H9 (cell line): Measurements from ENCODE around the gene FAM13B. TPM values are rescaled to one million over a fixed set of nuclear protein-coding genes. Genes with fewer than 3 reads are reported as not detected.

Source experiments
- DNase-seq: peaks from one replicate; pipeline ENCODE4 v3.0.0-alpha.2; 2017
- H2AFZ ChIP-seq: one replicate; pipeline ENCODE4 v1.6.1; 2013; ENCODE audit warnings: mild to moderate bottlenecking, low read length, control low read depth, moderate library complexity
- H2AK5ac ChIP-seq: 2 replicates; pipeline ENCODE4 v1.6.1; 2013; ENCODE audit warnings: low read length, control low read depth, mixed read lengths; ENCODE audit not compliant: insufficient read length
- H2BK120ac ChIP-seq: one replicate; pipeline ENCODE4 v1.6.1; 2013; ENCODE audit warnings: low read depth, mild to moderate bottlenecking, low read length, control low read depth, inconsistent platforms; ENCODE audit not compliant: poor library complexity, severe bottlenecking
- H2BK12ac ChIP-seq: 2 replicates; pipeline ENCODE4 v1.6.1; 2013; ENCODE audit warnings: low read length, control low read depth, mixed read lengths, low read depth; ENCODE audit not compliant: insufficient read length
- H2BK15ac ChIP-seq: 2 replicates; pipeline ENCODE4 v1.6.1; 2013; ENCODE audit warnings: low read depth, low read length, control low read depth
- H2BK20ac ChIP-seq: one replicate; pipeline ENCODE4 v1.6.1; 2013; ENCODE audit warnings: low read depth, mild to moderate bottlenecking, low read length, control low read depth, inconsistent platforms; ENCODE audit not compliant: poor library complexity, severe bottlenecking
- H2BK5ac ChIP-seq: 2 replicates; pipeline ENCODE4 v1.6.1; 2013; ENCODE audit warnings: low read length, control low read depth, mixed read lengths; ENCODE audit not compliant: insufficient read length
- H3K14ac ChIP-seq: 2 replicates; pipeline ENCODE4 v1.6.1; 2013; ENCODE audit warnings: low read length, control low read depth; ENCODE audit not compliant: insufficient read depth
- H3K18ac ChIP-seq: 2 replicates; pipeline ENCODE4 v1.6.1; 2013; ENCODE audit warnings: low read depth, mild to moderate bottlenecking, mixed read lengths, low read length, control low read depth; ENCODE audit not compliant: insufficient read length
- H3K23ac ChIP-seq: 2 replicates; pipeline ENCODE4 v1.6.1; 2013; ENCODE audit warnings: low read length, control low read depth, mixed read lengths, low read depth; ENCODE audit not compliant: insufficient read length
- H3K23me2 ChIP-seq: 2 replicates; pipeline ENCODE4 v1.6.1; 2013; ENCODE audit warnings: low read depth, mild to moderate bottlenecking, mixed read lengths, low read length, control low read depth; ENCODE audit not compliant: insufficient read length, poor library complexity, severe bottlenecking
- H3K27ac ChIP-seq: 2 replicates; pipeline ENCODE4 v1.5.1; 2013; ENCODE audit warnings: low read length, control low read depth, mixed read lengths, low read depth; ENCODE audit not compliant: insufficient read length
- H3K27me3 ChIP-seq: 2 replicates; pipeline ENCODE4 v1.6.1; 2013; ENCODE audit warnings: low read length, control low read depth, inconsistent platforms; ENCODE audit not compliant: insufficient read depth
- H3K4ac ChIP-seq: 2 replicates; pipeline ENCODE4 v1.6.1; 2013; ENCODE audit warnings: low read depth, mild to moderate bottlenecking, control low read depth, inconsistent platforms, low read length, moderate library complexity
- H3K4me1 ChIP-seq: 2 replicates; pipeline ENCODE4 v1.6.1; 2013; ENCODE audit warnings: low read length, control low read depth, inconsistent platforms; ENCODE audit not compliant: insufficient read depth
- H3K4me2 ChIP-seq: 2 replicates; pipeline ENCODE4 v1.6.1; 2013; ENCODE audit warnings: low read length, control low read depth, mixed read lengths; ENCODE audit not compliant: insufficient read length, insufficient read depth
- H3K56ac ChIP-seq: 2 replicates; pipeline ENCODE4 v1.6.1; 2013; ENCODE audit warnings: low read depth, mild to moderate bottlenecking, mixed read lengths, low read length, control low read depth; ENCODE audit not compliant: insufficient read length
- H3K79me1 ChIP-seq: 2 replicates; pipeline ENCODE4 v1.6.1; 2013; ENCODE audit warnings: low read depth, mild to moderate bottlenecking, moderate library complexity, low read length, control low read depth, inconsistent platforms; ENCODE audit not compliant: insufficient read depth, poor library complexity, severe bottlenecking
- H3K79me2 ChIP-seq: 2 replicates; pipeline ENCODE4 v1.6.1; 2013; ENCODE audit warnings: low read length, control low read depth, inconsistent platforms; ENCODE audit not compliant: insufficient read depth
- H3K9ac ChIP-seq: 2 replicates; pipeline ENCODE4 v1.6.1; 2013; ENCODE audit warnings: low read length, control low read depth, mixed read lengths; ENCODE audit not compliant: insufficient read length; ENCODE audit errors: extremely low read depth
- H3K9me3 ChIP-seq: one replicate; pipeline ENCODE4 v1.6.1; 2013; ENCODE audit warnings: low read depth, low read length, inconsistent platforms; ENCODE audit not compliant: control insufficient read depth
- H3T11ph ChIP-seq: one replicate; pipeline ENCODE4 v1.6.1; 2013; ENCODE audit warnings: mild to moderate bottlenecking, low read length, control low read depth, inconsistent platforms
- H4K20me1 ChIP-seq: one replicate; pipeline ENCODE4 v1.6.1; 2013; ENCODE audit not compliant: control insufficient read depth, insufficient read length, insufficient read depth
- H4K5ac ChIP-seq: 2 replicates; pipeline ENCODE4 v1.6.1; 2013; ENCODE audit warnings: low read depth, mild to moderate bottlenecking, mixed read lengths, low read length, control low read depth; ENCODE audit not compliant: insufficient read length
- H4K8ac ChIP-seq: replicated peaks from 2 replicates; pipeline ENCODE4 v1.6.1; 2013; ENCODE audit warnings: low read length, control low read depth, mixed read lengths, low read depth; ENCODE audit not compliant: insufficient read length
- H4K91ac ChIP-seq: 2 replicates; pipeline ENCODE4 v1.6.1; 2013; ENCODE audit warnings: low read depth, mild to moderate bottlenecking, moderate library complexity, mixed read lengths, low read length, control low read depth; ENCODE audit not compliant: insufficient read length
- H3K27ac Mint-ChIP-seq, 3 experiments: 2 replicates in 2 of 3; 3 replicates in 1 of 3; pipeline ENCODE4 v1.8.0; 2020 to 2021; ENCODE audit warnings: mixed read lengths in 3 of 3, mild to moderate bottlenecking in 1 of 3, moderate library complexity in 1 of 3
- H3K27me3 Mint-ChIP-seq: 2 replicates; pipeline ENCODE4 v1.8.0; 2021; ENCODE audit warnings: low read depth, mild to moderate bottlenecking, moderate library complexity, mixed read lengths
- H3K36me3 Mint-ChIP-seq, 3 experiments: 2 replicates in 2 of 3; 3 replicates in 1 of 3; pipeline ENCODE4 v1.8.0; 2020 to 2021; ENCODE audit warnings: low read depth in 3 of 3, mixed read lengths in 3 of 3; ENCODE audit not compliant: insufficient read depth in 1 of 3
- H3K4me1 Mint-ChIP-seq, 2 experiments: 2 replicates each; pipeline ENCODE4 v1.8.0; 2020; ENCODE audit warnings: mixed read lengths in 2 of 2
- H3K4me3 Mint-ChIP-seq, 2 experiments: 2 replicates in 1 of 2; 3 replicates in 1 of 2; pipeline ENCODE4 v1.8.0; 2020 to 2021; ENCODE audit warnings: mild to moderate bottlenecking in 2 of 2, mixed read lengths in 2 of 2, moderate library complexity in 1 of 2
- H3K9me3 Mint-ChIP-seq, 2 experiments: 2 replicates in 1 of 2; 3 replicates in 1 of 2; pipeline ENCODE4 v1.8.0; 2020; ENCODE audit warnings: mild to moderate bottlenecking in 2 of 2, mixed read lengths in 2 of 2, moderate library complexity in 1 of 2
- WGBS: extraction: QIAGEN DNeasy Blood & Tissue Kit; methylation state at CpG from one replicate; pipeline ENCODE4 v1.1.7; 2013; ENCODE audit warnings: missing lambda C conversion rate, low lambda C conversion rate, mixed read lengths; ENCODE audit not compliant: insufficient read length; ENCODE audit errors: extremely low coverage; 5-methylcytosine and 5-hydroxymethylcytosine counted together
- total RNA-seq: library from RNA; stranded (reverse); gene quantifications from 2 replicates; pipeline ENCODE4 v1.2.1, GENCODE V29; 2021
- TF ChIP-seq, protein P1 (sequence below): fragments of 200-600 bp; sonication (generic); conservative IDR thresholded peaks from 3 replicates; pipeline ENCODE4 v1.8.0; 2021; ENCODE audit warnings: antibody characterized with exemption, mild to moderate bottlenecking

Gene FAM13B
- total RNA-seq, 1 experiment from 2014 or later, result 23.0 TPM

DNA sequence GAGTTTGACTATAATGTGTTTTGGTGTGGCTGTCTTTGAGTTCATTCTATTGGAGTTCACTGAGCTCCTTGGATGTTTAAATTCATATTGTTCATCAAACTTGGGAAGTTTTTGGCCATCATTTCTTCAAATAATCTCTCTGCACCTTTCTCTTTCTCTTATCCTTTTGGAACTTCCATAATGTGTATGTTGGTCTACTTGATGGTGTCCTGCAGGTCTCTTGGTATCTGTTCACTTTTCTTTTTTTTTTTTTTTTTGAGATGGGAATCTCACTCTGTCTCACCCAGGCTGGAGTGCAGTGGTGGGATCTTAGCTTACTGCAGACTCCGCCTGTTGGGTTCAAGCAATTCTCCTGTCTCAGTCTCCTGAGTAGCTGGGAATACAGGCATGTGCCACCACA is 116.0 kb downstream of the FAM13B start:
- Histone ChIP-seq H3K79me1 (no peaks in the 10 kb centered on the region), H4K91ac (no peak overlapping the region), H3K14ac (no peak overlapping the region), H3K23me2 (no peaks in the 10 kb centered on the region), H3K27me3 (no peaks in the 10 kb centered on the region), H3K9me3 (no peaks in the 10 kb centered on the region), H4K8ac (no peak overlapping the region), H2BK12ac (no peak overlapping the region), H3K56ac (no peak overlapping the region), H3K4me2 (no peak overlapping the region), H3T11ph (no peak overlapping the region), H3K9ac (no peak overlapping the region), H3K18ac (no peak overlapping the region), H3K27ac (no peak overlapping the region), H2BK120ac (no peak overlapping the region), H3K23ac (no peak overlapping the region), H2AFZ (no peak overlapping the region), H4K20me1 (no peaks in the 10 kb centered on the region), H4K5ac (no peak overlapping the region), H2BK15ac (no peak overlapping the region), H2AK5ac (no peak overlapping the region), H3K4ac (no peak overlapping the region), H2BK5ac (no peak overlapping the region), H3K4me1 (no peaks in the 10 kb centered on the region), H2BK20ac (no peak overlapping the region), H3K79me2 (no peaks in the 10 kb centered on the region; the same call in 1 of the 2 replicates)
- WGBS, result no CpG with 5 or more reads among the region's 1 CpG
- no peak overlapping the region for H3K4me3 Mint-ChIP-seq
- peaks cover 8% of the 10 kb centered on the region in 2 experiments; a peak in 4 of 5 replicates for H3K9me3 Mint-ChIP-seq
- TF ChIP-seq, protein P1, sequence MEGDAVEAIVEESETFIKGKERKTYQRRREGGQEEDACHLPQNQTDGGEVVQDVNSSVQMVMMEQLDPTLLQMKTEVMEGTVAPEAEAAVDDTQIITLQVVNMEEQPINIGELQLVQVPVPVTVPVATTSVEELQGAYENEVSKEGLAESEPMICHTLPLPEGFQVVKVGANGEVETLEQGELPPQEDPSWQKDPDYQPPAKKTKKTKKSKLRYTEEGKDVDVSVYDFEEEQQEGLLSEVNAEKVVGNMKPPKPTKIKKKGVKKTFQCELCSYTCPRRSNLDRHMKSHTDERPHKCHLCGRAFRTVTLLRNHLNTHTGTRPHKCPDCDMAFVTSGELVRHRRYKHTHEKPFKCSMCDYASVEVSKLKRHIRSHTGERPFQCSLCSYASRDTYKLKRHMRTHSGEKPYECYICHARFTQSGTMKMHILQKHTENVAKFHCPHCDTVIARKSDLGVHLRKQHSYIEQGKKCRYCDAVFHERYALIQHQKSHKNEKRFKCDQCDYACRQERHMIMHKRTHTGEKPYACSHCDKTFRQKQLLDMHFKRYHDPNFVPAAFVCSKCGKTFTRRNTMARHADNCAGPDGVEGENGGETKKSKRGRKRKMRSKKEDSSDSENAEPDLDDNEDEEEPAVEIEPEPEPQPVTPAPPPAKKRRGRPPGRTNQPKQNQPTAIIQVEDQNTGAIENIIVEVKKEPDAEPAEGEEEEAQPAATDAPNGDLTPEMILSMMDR, result no peak
- no peaks in the 10 kb centered on the region for H3K4me1 Mint-ChIP-seq
- DNase-seq, result no peak
- no peak overlapping the region for H3K27ac Mint-ChIP-seq
- peaks cover 0 to 4% (median 0%) of the 10 kb centered on the region in 3 experiments; a peak in 2 of 7 replicates for H3K36me3 Mint-ChIP-seq
- H3K27me3 Mint-ChIP-seq, result no peaks in the 10 kb centered on the region
